GM20431 (cell line): ENCODE results near the gene PSMB10.

Source experiments
- in situ Hi-C: fragments of 300-500 bp; cut with MseI, MboI; formaldehyde crosslinking; loops from one replicate; pipeline ENCODE4 v1.15.0; 2020; ENCODE audit warnings: low sequenced_read_pairs; ENCODE audit not compliant: unreplicated experiment

Gene PSMB10

GRCh38 chr16:67907397-67908180, 29.1 kb downstream of the PSMB10 start:
- in situ Hi-C loops: no loop called here

GRCh38 chr16:67902831-67903230, 33.8 kb downstream of the PSMB10 start:
- in situ Hi-C loops: no loop called here

GRCh38 chr16:67901734-67902133, 34.9 kb downstream of the PSMB10 start:
- in situ Hi-C loops: no loop called here

GRCh38 chr16:67897231-67897630, 39.4 kb downstream of the PSMB10 start:
- in situ Hi-C loops: no loop called here

- in situ Hi-C loops: no loop called here
Observed at GRCh38 chr16:67893743-67894399, 42.8 kb downstream of the PSMB10 start.

GRCh38 chr16:67892899-67893742, 43.5 kb downstream of the PSMB10 start, which contains the start of gene PSKH1:
Gene PSKH1, plus strand, starts transcription at chr16:67893254. Its CDS starts 15,496 bp downstream, at chr16:67908750.
- in situ Hi-C loops: no loop called here

- in situ Hi-C loops: no loop called here
Observed at GRCh38 chr16:67892375-67892774, 44.3 kb downstream of the PSMB10 start.

GRCh38 chr16:67888331-67888730, 48.3 kb downstream of the PSMB10 start:
- in situ Hi-C loops: no loop called here

- in situ Hi-C loops: no loop called here
Observed at GRCh38 chr16:67886387-67886786, 50.3 kb downstream of the PSMB10 start.

GRCh38 chr16:67885976-67886375, 50.7 kb downstream of the PSMB10 start:
- in situ Hi-C loops: no loop called here

GRCh38 chr16:67885545-67885944, 51.1 kb downstream of the PSMB10 start:
- in situ Hi-C loops: no loop called here

- in situ Hi-C loops: no loop called here
Observed at GRCh38 chr16:67884684-67885083, 52.0 kb downstream of the PSMB10 start, which contains the start of gene NRN1L. Gene NRN1L, plus strand, starts transcription at chr16:67884885. Its CDS starts 19 bp downstream, at chr16:67884904.
